SJSA1 (cell line): ENCODE results near the gene RPL7L1. TPM values are rescaled to one million over a fixed set of nuclear protein-coding genes. Genes with fewer than 3 reads are reported as not detected.

Experiments
- DNase-seq, 2 experiments: peaks; one replicate each; pipeline ENCODE4 v3.0.0-alpha.2; 2015 to 2020; ENCODE audit warnings: low spot score in 2 of 2, low read depth in 1 of 2
- H3K27ac ChIP-seq: fragments of 250-450 bp; sonication (Bioruptor Pico); 2 replicates; pipeline ENCODE4 v1.5.1; 2020; ENCODE audit warnings: mild to moderate bottlenecking, moderate library complexity
- H3K27me3 ChIP-seq: fragments of 250-450 bp; sonication (Bioruptor Pico); replicated peaks from 2 replicates; pipeline ENCODE4 v1.5.1; 2020; ENCODE audit warnings: mild to moderate bottlenecking, moderate library complexity
- H3K36me3 ChIP-seq: fragments of 250-450 bp; sonication (Bioruptor Pico); 2 replicates; pipeline ENCODE4 v1.5.1; 2020; ENCODE audit warnings: mild to moderate bottlenecking
- H3K4me1 ChIP-seq: fragments of 250-450 bp; sonication (Bioruptor Pico); replicated peaks from 2 replicates; pipeline ENCODE4 v1.6.1; 2021; ENCODE audit warnings: mild to moderate bottlenecking
- H3K4me3 ChIP-seq: fragments of 250-450 bp; sonication (Bioruptor Pico); 2 replicates; pipeline ENCODE4 v1.5.1; 2020; ENCODE audit warnings: mild to moderate bottlenecking
- H3K9me3 ChIP-seq: fragments of 250-450 bp; sonication (Bioruptor Pico); replicated peaks from 2 replicates; pipeline ENCODE4 v1.5.1; 2020; ENCODE audit warnings: mild to moderate bottlenecking
- total RNA-seq: library from RNA; depleted of rRNA; stranded (reverse); fragments of >200 nt; shearing (Covaris generic); gene quantifications from 2 replicates; pipeline ENCODE4 v1.2.3, GENCODE V29; 2014; rRNA removed

Gene RPL7L1
- total RNA-seq = 90.0 and 114 TPM in 2 replicates

DNA sequence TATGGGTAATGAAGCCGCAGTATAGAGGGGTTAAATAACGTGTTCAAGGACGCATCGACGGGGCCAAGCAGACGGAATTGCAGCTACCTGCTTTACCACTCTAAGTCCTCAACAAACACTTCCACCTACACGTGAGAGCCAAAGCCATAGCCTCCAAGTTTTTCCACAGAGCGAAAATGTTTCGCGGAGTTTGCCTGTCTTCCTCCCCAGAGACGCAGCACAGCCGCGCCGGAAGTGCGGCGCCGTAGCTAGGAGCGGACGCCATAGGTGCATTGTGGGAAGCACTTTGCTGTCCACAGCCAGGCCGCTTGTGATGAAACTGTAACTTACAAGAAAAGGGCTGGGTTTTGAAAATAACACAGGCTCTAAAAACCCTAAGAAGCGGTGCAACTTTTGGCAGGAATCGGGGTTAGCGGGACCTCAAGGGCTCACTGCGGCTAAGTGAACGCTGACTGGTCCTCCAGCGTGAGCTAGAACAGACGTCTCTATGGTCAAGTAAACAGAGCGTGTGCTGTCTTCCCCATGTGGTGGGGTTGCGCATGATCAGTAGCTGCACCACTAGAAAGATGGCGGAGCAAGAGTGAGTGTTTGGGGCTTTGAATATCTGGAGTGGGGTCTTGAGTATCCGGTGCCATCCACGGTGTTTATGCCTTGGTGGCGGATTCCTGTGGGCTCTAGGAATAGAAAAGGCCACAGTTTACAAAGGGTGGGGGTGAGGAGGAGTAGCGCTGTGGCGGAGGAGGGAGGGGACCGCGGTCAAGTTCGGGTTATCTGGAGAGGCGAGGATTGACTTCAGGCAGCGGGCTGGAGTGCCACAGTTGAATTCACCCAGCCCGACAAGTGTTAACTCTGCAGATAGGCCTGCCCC is at the start of gene RPL7L1:
TSS of gene RPL7L1 (plus strand) at position 245 of the 868 bp plus-strand sequence. CDS start at position 540, 295 bp downstream.
- Histone ChIP-seq H3K27me3 (no peaks in the 10 kb centered on the region), H3K36me3 (peaks cover 39% of the 10 kb centered on the region), H3K27ac (peak within 1 kb of the TSS; percentile 83), H3K4me1 (peaks cover 6% of the 10 kb centered on the region), H3K9me3 (no peaks in the 10 kb centered on the region), H3K4me3 (peak within 1 kb of the TSS; percentile 50)
- peak; percentile 84 to 95 for DNase-seq

DNA sequence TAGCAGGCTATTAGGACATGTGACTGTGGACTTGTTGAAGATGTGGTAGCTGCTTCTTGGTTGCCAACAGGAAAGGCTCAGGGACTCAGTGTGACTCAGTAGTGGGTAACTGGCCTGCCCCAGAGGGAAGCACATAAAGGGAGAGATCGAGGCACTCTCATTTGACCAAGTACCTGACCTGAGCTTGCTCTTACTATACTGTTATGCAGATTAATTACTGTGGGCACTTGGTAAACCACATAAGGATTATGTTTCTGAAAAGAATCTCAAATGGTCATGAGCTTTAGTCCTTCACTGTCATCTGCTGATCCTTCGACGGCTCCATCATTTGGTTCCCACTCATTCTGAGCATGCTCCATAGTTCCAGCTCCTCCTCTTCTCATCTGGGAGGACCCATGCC is 48.2 kb upstream of the RPL7L1 start:
- no peaks in the 10 kb centered on the region for H3K9me3 ChIP-seq
- no peak for DNase-seq
- H3K27me3 ChIP-seq = no peaks in the 10 kb centered on the region
- no peak overlapping the region for H3K27ac ChIP-seq
- H3K4me1 ChIP-seq = no peaks in the 10 kb centered on the region
- H3K4me3 ChIP-seq = no peak overlapping the region
- H3K36me3 ChIP-seq = peaks cover 14% of the 10 kb centered on the region

DNA sequence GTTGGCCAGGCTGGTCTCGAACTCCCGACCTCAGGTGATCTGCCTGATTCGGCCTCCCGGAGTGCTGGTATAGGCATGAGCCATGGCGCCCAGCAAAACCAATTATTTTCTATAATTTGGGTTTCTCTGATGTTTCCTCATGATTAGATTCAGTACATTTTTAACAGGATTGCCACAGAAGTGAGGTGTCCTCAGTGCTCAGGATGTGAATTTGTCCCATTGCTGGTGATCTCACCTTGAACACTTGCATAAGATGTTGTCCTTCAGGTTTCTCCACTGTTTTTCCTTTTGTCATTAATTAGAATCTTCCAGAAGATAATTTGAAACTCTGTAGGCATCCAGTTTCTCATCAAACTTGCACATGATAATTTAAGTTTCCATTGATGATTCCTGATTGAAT is 45.4 kb upstream of the RPL7L1 start:
- Histone ChIP-seq H3K4me3 (no peak overlapping the region), H3K27ac (no peak overlapping the region), H3K27me3 (no peaks in the 10 kb centered on the region), H3K4me1 (no peaks in the 10 kb centered on the region), H3K36me3 (peaks cover 12% of the 10 kb centered on the region), H3K9me3 (no peaks in the 10 kb centered on the region)
- DNase-seq = no peak

DNA sequence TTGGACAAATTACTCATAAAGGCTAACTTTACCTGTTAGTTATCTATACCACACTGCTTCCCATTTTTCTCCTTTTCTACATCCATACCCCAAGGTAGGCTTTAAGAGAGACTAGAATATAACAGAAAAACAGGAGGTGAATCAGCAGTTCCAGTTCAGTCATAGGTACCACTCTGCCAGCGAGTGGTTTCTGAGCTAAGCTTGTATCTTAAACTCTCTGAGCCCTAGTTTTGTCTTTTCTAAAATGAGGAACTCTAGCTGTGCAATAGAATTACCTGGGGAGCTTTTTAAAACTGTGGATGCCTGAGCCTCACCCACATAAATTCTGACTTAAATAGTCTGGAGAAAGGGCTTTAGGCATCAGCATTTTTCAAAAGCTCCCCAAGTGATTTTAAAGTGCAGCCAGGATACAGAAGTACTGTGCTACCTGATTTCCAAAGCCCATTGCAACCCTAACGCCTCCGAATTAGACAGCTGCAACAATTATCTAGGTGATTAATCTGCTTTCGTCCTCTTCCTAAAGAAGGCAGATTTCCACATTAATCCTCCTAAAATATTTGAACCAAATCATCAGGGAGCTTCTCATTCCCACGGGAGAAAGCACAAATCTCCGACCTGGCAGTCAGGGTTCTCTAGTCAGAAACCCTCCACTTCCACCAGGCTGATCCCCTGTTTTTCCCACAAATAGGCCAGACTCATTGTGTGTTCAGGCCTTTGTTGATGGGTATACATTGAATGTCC is 37.4 kb upstream of the RPL7L1 start:
- no peak for DNase-seq
- no peak overlapping the region for H3K4me3 ChIP-seq
- no peaks in the 10 kb centered on the region for H3K27me3 ChIP-seq

DNA sequence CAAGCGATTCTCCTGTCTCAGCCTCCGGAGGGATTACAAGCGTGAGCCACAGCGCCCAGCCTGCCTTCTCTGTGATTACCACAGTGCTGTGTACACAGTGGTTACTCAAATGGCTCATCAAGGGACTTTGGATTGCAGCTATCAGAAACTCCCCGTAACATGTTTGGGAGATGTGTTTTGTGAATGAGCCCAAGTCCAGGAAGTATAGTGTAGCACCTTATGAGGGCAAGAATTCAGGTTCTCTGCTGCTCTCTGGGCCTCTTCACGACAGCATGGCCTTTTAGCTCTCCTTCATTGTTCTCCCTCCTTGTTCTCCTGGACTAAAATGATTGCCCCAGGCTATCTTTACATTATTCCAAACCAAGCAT is 34.1 kb upstream of the RPL7L1 start:
- DNase-seq = no peak
- Histone ChIP-seq H3K27ac (no peak overlapping the region), H3K27me3 (no peaks in the 10 kb centered on the region), H3K36me3 (peaks cover 4% of the 10 kb centered on the region; the same call in 1 of the 2 replicates), H3K4me1 (no peaks in the 10 kb centered on the region), H3K4me3 (no peak overlapping the region), H3K9me3 (no peaks in the 10 kb centered on the region)

More for the DNA sequence above, 37.4 kb upstream of the RPL7L1 start:
- Histone ChIP-seq H3K36me3 (peaks cover 4% of the 10 kb centered on the region; the same call in 1 of the 2 replicates), H3K9me3 (no peaks in the 10 kb centered on the region), H3K27ac (no peak overlapping the region), H3K4me1 (no peaks in the 10 kb centered on the region)

DNA sequence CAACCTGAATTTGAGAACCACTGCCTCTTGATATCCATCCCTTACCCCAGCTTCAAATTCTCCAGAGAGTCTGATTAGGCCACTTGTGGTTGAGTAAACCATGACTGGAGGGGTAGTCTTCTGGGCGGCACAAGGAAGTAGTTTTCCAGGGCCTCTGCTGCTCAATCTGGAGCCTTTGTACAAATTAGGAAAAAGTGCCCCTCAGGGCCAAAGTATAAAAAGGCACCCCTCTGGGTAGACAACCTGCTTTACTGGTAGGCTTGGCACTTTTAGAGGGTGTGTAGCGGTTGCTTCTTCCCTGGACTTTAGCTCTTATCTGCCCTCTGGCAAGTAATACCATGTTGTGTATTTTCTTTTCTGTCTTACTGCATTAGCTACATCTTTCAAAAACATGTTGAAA is 32.9 kb upstream of the RPL7L1 start:
- no peak overlapping the region for H3K4me3 ChIP-seq
- DNase-seq = no peak
- no peaks in the 10 kb centered on the region for H3K9me3 ChIP-seq
- no peaks in the 10 kb centered on the region for H3K4me1 ChIP-seq
- peaks cover 4% of the 10 kb centered on the region; the same call in 1 of the 2 replicates for H3K36me3 ChIP-seq
- H3K27me3 ChIP-seq = no peaks in the 10 kb centered on the region
- no peak overlapping the region for H3K27ac ChIP-seq

DNA sequence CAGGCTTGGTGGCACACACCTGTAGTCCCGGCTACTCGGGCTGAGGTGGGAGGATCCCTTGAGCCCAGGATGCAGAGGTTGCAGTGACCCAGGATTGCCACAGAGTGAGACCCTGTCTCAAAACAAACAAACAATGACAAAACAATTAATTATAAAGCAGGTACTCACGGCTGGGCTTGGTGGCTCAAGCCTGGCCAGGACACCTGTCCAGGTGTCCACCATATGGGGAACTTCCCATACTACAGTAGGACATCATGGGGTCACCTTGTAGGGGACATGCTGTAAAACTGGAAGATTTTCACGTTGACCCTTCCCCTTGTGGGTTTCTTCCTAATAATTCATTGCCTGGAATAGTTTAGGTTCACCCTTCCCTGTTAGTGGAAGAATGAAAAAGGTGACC is 30.7 kb upstream of the RPL7L1 start:
- Histone ChIP-seq H3K36me3 (peaks cover 9% of the 10 kb centered on the region), H3K4me1 (no peaks in the 10 kb centered on the region), H3K27ac (no peak overlapping the region), H3K27me3 (no peaks in the 10 kb centered on the region), H3K4me3 (no peak overlapping the region), H3K9me3 (no peaks in the 10 kb centered on the region)
- DNase-seq = no peak

DNA sequence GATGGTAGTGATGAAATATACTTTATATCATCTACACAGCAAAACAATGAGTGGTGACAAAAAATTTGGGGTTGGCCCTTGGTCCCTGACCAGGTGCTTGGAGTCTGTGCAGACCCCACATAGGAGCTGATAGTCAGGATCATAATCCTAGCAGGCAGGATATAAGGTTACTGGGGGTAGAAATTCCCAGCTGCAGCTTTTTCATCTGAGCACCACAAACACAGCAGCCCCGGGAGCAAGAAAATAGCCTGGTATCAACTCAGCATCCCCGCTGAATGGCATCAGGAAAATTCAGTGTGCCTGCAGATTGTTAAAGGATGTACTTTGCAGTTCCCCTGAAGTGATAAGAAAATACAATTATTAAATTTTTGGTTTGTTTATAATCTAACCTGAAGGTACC is 27.8 kb upstream of the RPL7L1 start:
- DNase-seq = no peak
- no peaks in the 10 kb centered on the region for H3K27me3 ChIP-seq
- no peak overlapping the region for H3K4me3 ChIP-seq
- peaks cover 17% of the 10 kb centered on the region for H3K36me3 ChIP-seq
- no peak overlapping the region for H3K27ac ChIP-seq
- H3K9me3 ChIP-seq = no peaks in the 10 kb centered on the region; the same call in 1 of the 2 replicates
- H3K4me1 ChIP-seq = no peaks in the 10 kb centered on the region

DNA sequence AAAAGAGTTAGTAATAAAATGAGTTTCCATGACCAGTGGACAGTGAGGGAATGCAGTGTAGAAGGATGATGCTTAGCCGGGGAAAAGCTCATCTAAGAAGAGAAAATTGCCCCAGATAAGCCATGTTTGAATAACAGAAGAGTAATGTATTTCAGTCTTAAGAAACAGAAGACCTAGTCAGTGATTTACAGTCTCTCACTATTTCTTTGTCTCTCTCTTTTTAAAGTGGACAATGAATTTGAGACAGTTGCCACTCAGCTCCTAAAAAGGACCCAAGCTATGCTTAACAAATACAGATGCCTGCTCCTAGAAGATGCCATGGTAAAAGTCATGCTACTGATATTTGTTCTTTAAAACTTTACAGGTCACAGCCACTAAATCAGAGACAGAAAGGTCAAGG is 19.4 kb upstream of the RPL7L1 start:
- no peaks in the 10 kb centered on the region for H3K4me1 ChIP-seq
- H3K4me3 ChIP-seq = no peak overlapping the region
- no peak overlapping the region for H3K27ac ChIP-seq
- H3K36me3 ChIP-seq = peaks cover 22% of the 10 kb centered on the region
- no peak for DNase-seq
- no peaks in the 10 kb centered on the region for H3K27me3 ChIP-seq
- no peaks in the 10 kb centered on the region for H3K9me3 ChIP-seq

DNA sequence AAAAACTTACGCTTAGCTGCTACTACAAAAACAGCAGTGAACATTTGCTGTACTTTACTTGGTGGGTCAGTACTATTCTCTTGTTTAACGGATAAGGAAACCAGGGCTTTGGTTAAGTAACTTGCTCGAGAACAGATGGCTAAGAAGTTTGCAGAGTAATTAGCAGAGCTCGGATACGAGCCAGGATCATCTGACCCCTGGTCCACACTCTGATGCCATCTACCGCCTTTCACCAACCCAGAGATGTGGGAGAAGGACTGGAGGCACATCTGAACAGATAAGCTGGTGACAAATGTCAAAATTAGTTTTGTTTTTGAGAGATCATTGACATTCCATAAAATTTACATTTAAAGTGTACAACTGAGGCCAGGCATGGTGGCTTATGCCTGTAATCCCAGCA is 18.9 kb upstream of the RPL7L1 start:
- DNase-seq = no peak
- Histone ChIP-seq H3K36me3 (peaks cover 19% of the 10 kb centered on the region), H3K27ac (no peak overlapping the region), H3K27me3 (no peaks in the 10 kb centered on the region), H3K4me3 (no peak overlapping the region), H3K4me1 (no peaks in the 10 kb centered on the region), H3K9me3 (no peaks in the 10 kb centered on the region)

DNA sequence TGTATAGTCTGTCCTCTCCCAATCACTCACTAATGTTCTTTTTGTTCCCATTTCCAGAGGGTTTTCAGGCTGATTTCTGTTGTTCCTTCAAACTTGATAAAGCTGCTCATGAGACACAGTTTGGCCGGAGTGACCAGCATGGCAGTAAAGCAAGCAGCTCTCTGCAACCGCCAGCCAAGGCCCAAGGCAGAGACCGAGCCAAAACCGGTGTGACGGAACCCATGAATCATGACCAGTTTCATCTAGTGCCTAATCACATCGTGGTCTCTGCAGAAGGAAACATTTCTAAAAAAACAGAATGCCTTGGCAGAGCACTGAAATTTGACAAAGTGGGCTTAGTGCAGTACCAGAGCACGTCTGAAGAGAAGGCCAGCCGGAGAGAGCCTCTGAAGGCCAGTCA is 14.8 kb upstream of the RPL7L1 start:
- Histone ChIP-seq H3K27me3 (no peaks in the 10 kb centered on the region), H3K4me1 (no peaks in the 10 kb centered on the region), H3K27ac (no peak overlapping the region), H3K4me3 (no peak overlapping the region), H3K36me3 (peaks cover 21% of the 10 kb centered on the region), H3K9me3 (no peaks in the 10 kb centered on the region)
- no peak for DNase-seq

DNA sequence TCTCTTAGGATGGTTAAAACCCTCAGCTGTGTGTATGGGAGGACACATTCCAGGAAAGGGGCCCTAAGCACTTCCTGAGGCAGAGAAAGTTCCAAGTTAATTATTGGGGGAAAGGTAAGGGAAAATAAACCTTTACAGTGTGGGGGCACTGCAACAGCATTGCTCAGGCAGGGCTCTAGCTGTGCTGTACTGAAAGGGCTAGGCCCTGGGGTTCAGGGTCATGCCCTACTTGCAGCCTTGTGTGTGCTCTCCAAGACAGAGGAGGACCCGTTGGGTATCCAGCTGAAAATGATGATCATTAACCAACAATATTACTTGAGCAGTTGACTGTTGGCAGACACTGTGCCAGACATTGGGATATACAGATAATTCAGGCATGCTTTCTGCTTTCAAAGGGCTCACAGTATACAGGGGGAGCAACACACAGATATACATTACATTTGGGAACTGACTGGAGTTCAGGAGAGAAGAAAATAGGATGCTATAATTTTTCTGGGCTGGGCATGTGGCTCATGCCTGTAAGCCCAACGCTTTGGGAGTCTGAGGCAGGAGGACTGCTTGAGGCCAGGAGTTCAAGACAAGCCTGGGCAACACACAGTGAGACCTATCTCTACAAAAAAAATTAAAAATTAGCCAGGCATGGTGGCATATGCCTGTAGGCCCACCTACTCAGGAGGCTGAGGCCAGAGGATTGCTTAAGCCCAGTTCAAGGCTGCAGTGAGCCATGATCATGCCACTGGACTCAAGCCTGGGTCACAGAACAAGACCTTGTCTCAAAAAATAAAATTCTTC is 9.1 kb upstream of the RPL7L1 start:
- no peaks in the 10 kb centered on the region for H3K4me1 ChIP-seq
- H3K27ac ChIP-seq = no peak overlapping the region
- no peaks in the 10 kb centered on the region for H3K27me3 ChIP-seq
- H3K36me3 ChIP-seq = peaks cover 14% of the 10 kb centered on the region
- H3K4me3 ChIP-seq = no peak overlapping the region
- no peaks in the 10 kb centered on the region for H3K9me3 ChIP-seq
- DNase-seq = no peak

DNA sequence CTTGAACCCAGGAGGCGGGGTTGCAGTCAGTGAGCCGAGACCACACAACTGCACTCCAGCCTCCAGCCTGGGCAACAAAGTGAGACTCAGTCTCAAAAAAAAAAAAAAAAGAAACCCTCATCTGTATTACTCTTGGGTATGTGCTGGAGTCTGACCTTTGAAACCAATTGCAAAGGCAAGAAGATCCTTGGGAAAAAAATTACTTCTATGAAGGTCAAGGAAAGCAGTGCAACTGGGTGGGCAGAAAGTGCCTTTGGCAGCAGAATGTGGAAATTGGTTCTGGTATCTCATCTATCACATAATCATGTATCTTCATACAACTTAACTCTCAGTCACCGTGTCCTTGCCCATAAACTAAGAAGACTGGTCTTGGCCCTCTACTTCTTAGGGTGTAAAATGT is 7.7 kb upstream of the RPL7L1 start:
- Histone ChIP-seq H3K36me3 (peaks cover 10% of the 10 kb centered on the region), H3K4me3 (no peak overlapping the region), H3K4me1 (no peaks in the 10 kb centered on the region), H3K27me3 (no peaks in the 10 kb centered on the region), H3K9me3 (no peaks in the 10 kb centered on the region), H3K27ac (no peak overlapping the region)
- DNase-seq = no peak
